Measurements from ENCODE around the gene TEAD1. TPM values are rescaled to one million over a fixed set of nuclear protein-coding genes. Genes with fewer than 3 reads are reported as not detected.

TEAD1 gene
- total and polyA plus RNA-seq, 9 of the 15 experiments (the other 6 are each of a cell fraction or from before 2014, with no cell fraction given): 1.7 to 17.7 (median 10.8) TPM

DNA sequence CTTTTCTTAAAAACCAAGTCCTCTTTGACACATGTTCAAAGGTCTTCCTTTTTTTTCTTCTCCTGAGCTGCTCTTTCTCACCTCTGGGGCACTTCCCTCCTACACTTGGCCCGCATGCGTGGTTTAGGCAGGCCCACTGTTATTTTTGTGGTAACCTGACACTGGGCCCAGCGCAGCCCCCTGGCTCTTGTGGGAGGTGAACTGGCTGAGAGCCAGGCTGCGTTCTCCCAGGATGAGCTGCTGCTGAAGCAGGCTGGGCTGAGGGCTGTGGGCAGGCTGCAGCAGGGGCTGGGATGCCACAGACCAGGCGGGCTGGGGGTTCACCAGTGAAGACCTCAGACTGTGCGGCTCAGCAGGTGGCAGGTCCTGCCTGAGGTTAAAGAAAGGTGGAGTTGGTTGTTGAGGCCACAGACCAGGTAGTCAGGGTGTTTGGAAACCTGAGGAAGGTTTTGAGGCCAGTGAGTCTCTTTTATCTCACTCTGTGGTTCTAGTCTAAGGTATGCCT lies 72.4 kb downstream of the TEAD1 start (continued):
- no peak for TF ChIP-seq ZNF699 (CRISPR knock-in tag; IDR thresholded peaks at IDR 0.05; ENCODE audit: insufficient replicate concordance)
- TF ChIP-seq SMC3 (conservative IDR thresholded peaks at IDR 0.05; ENCODE audit: insufficient read depth, low read depth, low read length): 0 out of 2 replicates have a peak, but pooled peaks have one; percentile 8
- no peak for TF ChIP-seq ZNF766 (CRISPR knock-in tag; conservative IDR thresholded peaks at IDR 0.05)
- TF ChIP-seq GABPB1 (CRISPR knock-in tag; IDR thresholded peaks at IDR 0.05): 0 out of 2 replicates have a peak, but pooled peaks have one; percentile 2
- no peak for TF ChIP-seq ZNF707 (CRISPR knock-in tag; conservative IDR thresholded peaks at IDR 0.05)
- no peak for TF ChIP-seq ZNF785 (CRISPR knock-in tag; IDR thresholded peaks at IDR 0.05)
- no peak for TF ChIP-seq ZNF3 (CRISPR knock-in tag; IDR thresholded peaks at IDR 0.05)
- TF ChIP-seq ZNF644 (tag; IDR thresholded peaks at IDR 0.05; ENCODE audit: low read depth): no peak
- no peak for TF ChIP-seq ZKSCAN3 (CRISPR knock-in tag; IDR thresholded peaks at IDR 0.05)
- TF ChIP-seq KDM5B (IDR thresholded peaks at IDR 0.05; ENCODE audit: insufficient replicate concordance, low read depth, low read length): no peak
- TF ChIP-seq, protein P1, sequence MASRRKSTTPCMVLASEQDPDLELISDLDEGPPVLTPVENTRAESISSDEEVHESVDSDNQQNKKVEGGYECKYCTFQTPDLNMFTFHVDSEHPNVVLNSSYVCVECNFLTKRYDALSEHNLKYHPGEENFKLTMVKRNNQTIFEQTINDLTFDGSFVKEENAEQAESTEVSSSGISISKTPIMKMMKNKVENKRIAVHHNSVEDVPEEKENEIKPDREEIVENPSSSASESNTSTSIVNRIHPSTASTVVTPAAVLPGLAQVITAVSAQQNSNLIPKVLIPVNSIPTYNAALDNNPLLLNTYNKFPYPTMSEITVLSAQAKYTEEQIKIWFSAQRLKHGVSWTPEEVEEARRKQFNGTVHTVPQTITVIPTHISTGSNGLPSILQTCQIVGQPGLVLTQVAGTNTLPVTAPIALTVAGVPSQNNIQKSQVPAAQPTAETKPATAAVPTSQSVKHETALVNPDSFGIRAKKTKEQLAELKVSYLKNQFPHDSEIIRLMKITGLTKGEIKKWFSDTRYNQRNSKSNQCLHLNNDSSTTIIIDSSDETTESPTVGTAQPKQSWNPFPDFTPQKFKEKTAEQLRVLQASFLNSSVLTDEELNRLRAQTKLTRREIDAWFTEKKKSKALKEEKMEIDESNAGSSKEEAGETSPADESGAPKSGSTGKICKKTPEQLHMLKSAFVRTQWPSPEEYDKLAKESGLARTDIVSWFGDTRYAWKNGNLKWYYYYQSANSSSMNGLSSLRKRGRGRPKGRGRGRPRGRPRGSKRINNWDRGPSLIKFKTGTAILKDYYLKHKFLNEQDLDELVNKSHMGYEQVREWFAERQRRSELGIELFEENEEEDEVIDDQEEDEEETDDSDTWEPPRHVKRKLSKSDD (conservative IDR thresholded peaks at IDR 0.05; ENCODE audit: low read length): no peak
- TF ChIP-seq HDAC2 (IDR thresholded peaks at IDR 0.05): peak; percentile 26; the same call in 1 of the 2 replicates
- TF ChIP-seq, protein P2, sequence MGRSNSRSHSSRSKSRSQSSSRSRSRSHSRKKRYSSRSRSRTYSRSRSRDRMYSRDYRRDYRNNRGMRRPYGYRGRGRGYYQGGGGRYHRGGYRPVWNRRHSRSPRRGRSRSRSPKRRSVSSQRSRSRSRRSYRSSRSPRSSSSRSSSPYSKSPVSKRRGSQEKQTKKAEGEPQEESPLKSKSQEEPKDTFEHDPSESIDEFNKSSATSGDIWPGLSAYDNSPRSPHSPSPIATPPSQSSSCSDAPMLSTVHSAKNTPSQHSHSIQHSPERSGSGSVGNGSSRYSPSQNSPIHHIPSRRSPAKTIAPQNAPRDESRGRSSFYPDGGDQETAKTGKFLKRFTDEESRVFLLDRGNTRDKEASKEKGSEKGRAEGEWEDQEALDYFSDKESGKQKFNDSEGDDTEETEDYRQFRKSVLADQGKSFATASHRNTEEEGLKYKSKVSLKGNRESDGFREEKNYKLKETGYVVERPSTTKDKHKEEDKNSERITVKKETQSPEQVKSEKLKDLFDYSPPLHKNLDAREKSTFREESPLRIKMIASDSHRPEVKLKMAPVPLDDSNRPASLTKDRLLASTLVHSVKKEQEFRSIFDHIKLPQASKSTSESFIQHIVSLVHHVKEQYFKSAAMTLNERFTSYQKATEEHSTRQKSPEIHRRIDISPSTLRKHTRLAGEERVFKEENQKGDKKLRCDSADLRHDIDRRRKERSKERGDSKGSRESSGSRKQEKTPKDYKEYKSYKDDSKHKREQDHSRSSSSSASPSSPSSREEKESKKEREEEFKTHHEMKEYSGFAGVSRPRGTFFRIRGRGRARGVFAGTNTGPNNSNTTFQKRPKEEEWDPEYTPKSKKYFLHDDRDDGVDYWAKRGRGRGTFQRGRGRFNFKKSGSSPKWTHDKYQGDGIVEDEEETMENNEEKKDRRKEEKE (IDR thresholded peaks at IDR 0.05; ENCODE audit: borderline replicate concordance in 1 of 2, control insufficient read depth in 1 of 2, low read depth in 2 of 2, low read length in 1 of 2): no peak
- TF ChIP-seq THRAP3 (IDR thresholded peaks at IDR 0.05; ENCODE audit: borderline replicate concordance): no peak
- TF ChIP-seq PRPF4 (IDR thresholded peaks at IDR 0.05; ENCODE audit: insufficient read depth, low read depth, low read length, poor library complexity, severe bottlenecking): no peak
- no peak for TF ChIP-seq ZNF551 (CRISPR knock-in tag; IDR thresholded peaks at IDR 0.05)
- TF ChIP-seq MCM5 (IDR thresholded peaks at IDR 0.05; ENCODE audit: low read depth): no peak
- no peak for TF ChIP-seq EHMT2 (IDR thresholded peaks at IDR 0.05)
- no peak for TF ChIP-seq SLC30A9 (CRISPR knock-in tag; IDR thresholded peaks at IDR 0.05)
- TF ChIP-seq, protein P3, sequence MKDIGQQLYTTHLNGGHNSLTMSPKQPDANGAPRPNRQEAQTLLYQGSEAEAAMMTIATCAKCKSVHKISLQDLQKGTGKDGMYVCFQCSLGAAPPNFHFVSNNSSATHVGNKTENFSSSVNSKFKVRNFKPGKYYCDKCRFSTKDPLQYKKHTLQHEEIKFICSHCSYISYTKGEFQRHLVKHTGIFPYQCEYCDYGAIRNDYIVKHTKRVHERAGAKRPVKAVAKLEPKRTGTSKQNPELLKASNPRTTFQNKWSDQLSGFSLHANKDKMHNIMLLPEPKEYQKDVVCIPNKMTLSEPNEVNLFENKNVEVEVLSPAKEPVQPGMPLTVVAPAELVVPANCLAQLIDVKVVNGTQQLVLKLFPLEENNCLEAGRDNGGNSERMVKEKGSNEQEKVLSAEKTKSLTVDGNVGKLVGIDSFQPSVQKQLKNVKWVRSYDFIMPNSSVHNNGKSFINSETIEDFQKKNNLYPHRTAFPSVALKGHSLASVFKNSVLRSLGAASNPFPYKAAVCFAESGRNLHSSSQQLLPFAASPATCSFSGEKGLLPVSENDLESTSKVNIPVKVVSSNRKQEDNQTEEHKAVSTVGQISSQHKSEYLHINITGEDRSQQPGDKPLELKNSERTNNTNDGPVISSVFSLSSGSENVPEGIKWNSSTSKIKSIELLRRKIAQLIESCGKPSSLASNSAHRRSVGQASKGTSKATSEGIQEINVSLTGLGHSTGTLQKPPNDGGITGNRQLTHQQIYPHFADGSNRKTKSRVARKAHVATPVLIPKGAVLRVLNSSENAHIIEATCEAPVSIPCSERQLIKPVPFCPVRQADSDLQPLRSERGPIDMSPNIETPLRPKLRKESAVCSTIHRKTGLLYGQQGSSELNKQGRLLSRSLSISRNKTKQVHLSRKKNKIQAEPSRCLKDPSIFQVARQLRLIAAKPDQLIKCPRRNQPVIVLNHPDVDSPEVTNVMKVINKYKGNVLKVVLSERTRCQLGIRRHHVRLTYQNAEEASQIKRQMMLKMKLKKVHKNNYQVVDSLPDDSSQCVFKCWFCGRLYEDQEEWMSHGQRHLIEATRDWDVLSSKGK (CRISPR knock-in tag; IDR thresholded peaks at IDR 0.05): no peak
